ENCODE data around the gene GDF11. TPM values are rescaled to one million over a fixed set of nuclear protein-coding genes. Genes with fewer than 3 reads are reported as not detected.

GDF11 gene
- total RNA-seq, 1 experiment from 2014 or later: 5.3 TPM

- TF ChIP-seq REST (IDR thresholded peaks at IDR 0.05; ENCODE audit: low read depth): no peak
- TF ChIP-seq FOSL1 (IDR thresholded peaks at IDR 0.05; ENCODE audit: low read depth): no peak
- TF ChIP-seq EZH2 (IDR thresholded peaks at IDR 0.05): no peak
- no peak for TF ChIP-seq ATF3 (IDR thresholded peaks at IDR 0.05)
- no peak for TF ChIP-seq SP1 (IDR thresholded peaks at IDR 0.05; ENCODE audit: low read depth)
- TF ChIP-seq ZNF274 (IDR thresholded peaks at IDR 0.05; ENCODE audit: low read depth, low read length): no peak
- no peak for TF ChIP-seq RAD21 (IDR thresholded peaks at IDR 0.05; ENCODE audit: low read depth)
Measured at GRCh38 chr12:55733858-55734257, 9.1 kb upstream of the GDF11 start (continued).

GRCh38 chr12:55734595-55734994 lies 8.3 kb upstream of the GDF11 start:
- Histone ChIP-seq H3K9ac (ENCODE audit: low read length) (no peak overlapping the region), H3K79me2 (ENCODE audit: insufficient read depth, low read length) (no peaks in the 10 kb centered on the region), H3K4me3 (replicated peaks in 1 of 2; ENCODE audit: low read depth in 1 of 2, low read length in 2 of 2) (no peak overlapping the region), H3K27me3 (ENCODE audit: insufficient read depth, low read length) (no peaks in the 10 kb centered on the region), H2AFZ (ENCODE audit: low read depth, low read length, poor library complexity, severe bottlenecking) (no peak overlapping the region), H4K20me1 (ENCODE audit: insufficient read depth) (no peaks in the 10 kb centered on the region), H3K9me3 (ENCODE audit: control insufficient read depth in 1 of 2, insufficient read depth in 1 of 2, low read depth in 1 of 2, low read length in 2 of 2) (no peaks in the 10 kb centered on the region), H3K36me3 (ENCODE audit: control insufficient read depth in 1 of 2, insufficient read depth in 2 of 2, low read length in 2 of 2) (no peaks in the 10 kb centered on the region), H3K4me1 (ENCODE audit: control insufficient read depth in 1 of 2, insufficient read depth in 2 of 2, low read length in 2 of 2) (peaks cover 20 to 51% of the 10 kb centered on the region in 2 experiments), H3K9me2 (ENCODE audit: insufficient read depth) (no peaks in the 10 kb centered on the region), H3K4me2 (ENCODE audit: low read length) (no peak overlapping the region), H3K27ac (ENCODE audit: low read depth, low read length) (no peak overlapping the region)
- RAD21 ChIA-PET (ENCODE audit: low non-redundant PET in 1 of 2, low total read pairs in 2 of 2, uncharacterized antibody in 2 of 2, unreplicated experiment in 2 of 2): no interaction called here
- POLR2A ChIA-PET: no interaction called here
- no peak for TF ChIP-seq SP1 (IDR thresholded peaks at IDR 0.05; ENCODE audit: low read depth)
- no peak for TF ChIP-seq FOSL1 (IDR thresholded peaks at IDR 0.05; ENCODE audit: low read depth)
- TF ChIP-seq SIN3A (IDR thresholded peaks at IDR 0.05; ENCODE audit: low read depth): no peak
- TF ChIP-seq ZBTB33 (IDR thresholded peaks at IDR 0.05; ENCODE audit: extremely low read depth, insufficient replicate concordance, low read length): no peak
- no peak for TF ChIP-seq MAX (IDR thresholded peaks at IDR 0.05)
- TF ChIP-seq ZNF274 (IDR thresholded peaks at IDR 0.05; ENCODE audit: low read depth, low read length): no peak
- no peak for TF ChIP-seq REST (IDR thresholded peaks at IDR 0.05; ENCODE audit: low read depth)
- TF ChIP-seq POLR2AphosphoS5 (IDR thresholded peaks at IDR 0.05; ENCODE audit: low read depth, low read length): no peak
- no peak for TF ChIP-seq SRF (IDR thresholded peaks at IDR 0.05; ENCODE audit: low read depth)
- TF ChIP-seq TCF7L2 (IDR thresholded peaks at IDR 0.05; ENCODE audit: borderline replicate concordance, extremely low read depth, insufficient read depth, insufficient read length): no peak
- intact Hi-C loops (cut with micrococcal nuclease): loop anchor here (10.0 kb wide), 1 partner anchor 380 kb away; the partner anchor contains the start of genes RPL41 and ZC3H10
- no peak for ATAC-seq
- no peak for DNase-seq (ENCODE audit: low read depth, low spot score)
- CTCF ChIA-PET: interaction anchor here (1.1 to 1.5 kb wide), 2 partner anchors 10 to 13 kb away, joined by 3 read pairs; no protein-coding TSS in a partner anchor
- no TSS peak for BruUV-seq (replicated peaks)
